LoVo (cell line): ENCODE measurements around the gene IFNK.

Source experiments
- DNase-seq: peaks from one replicate; pipeline ENCODE4 v3.0.0-alpha.2; 2016; ENCODE audit warnings: low spot score

Gene IFNK

DNA sequence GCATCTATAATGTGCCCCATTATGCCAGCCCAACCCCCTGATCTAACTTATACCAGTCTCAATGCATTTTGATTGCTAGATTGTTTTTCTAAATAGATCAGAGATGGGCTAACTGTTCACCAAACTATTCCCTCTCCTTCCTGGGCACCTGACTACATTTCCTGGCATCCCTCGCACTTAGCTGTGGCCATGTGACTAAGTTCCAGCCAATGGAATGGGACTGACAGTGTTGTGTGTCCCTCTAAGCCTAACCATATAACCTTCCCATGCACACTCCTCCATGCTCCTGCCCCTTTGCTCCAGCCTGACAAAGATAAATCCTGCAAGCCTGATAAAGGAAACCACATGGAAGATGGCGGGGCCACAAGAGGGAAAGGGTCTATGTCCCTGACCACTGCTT is 12.3 kb upstream of the IFNK start:
- DNase-seq, result no peak

DNA sequence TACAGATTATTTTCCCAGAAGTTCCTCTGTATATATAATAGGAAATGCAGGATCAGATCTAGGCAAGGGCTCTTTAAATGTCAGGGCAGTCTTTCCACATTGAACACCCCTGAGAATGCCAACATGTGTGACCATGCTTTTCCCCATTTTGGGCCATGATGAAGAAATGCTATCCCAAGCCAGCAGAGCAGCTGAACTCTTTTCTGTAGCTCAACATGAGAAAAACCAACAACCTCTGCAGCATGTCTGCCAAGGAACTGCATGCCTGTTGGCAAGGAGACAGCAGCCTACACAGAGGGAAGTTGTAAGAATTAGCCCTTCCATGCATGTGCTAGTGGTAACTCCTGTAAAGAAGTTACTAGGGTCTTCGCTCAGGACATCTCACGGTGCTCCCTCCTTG is 9.5 kb upstream of the IFNK start:
- DNase-seq, result no peak

DNA sequence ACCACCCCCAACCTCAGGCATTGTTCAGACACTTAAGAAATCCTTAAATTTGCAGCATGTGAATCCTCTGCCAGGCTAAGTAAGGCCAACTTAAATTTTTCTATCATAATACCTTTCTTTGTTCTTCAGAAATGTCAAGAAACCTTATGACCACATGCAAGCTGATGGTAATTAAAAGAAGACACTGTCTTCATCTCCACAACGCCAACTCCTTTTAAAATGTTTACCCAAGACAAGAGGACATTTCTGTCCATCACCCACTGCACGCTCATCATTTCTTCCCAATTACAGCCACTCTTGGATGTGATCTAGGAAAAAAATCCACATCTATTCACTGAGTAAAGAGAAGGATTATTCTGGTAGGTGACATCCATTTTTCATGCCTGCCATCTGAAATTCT is 6.1 kb upstream of the IFNK start:
- no peak for DNase-seq

DNA sequence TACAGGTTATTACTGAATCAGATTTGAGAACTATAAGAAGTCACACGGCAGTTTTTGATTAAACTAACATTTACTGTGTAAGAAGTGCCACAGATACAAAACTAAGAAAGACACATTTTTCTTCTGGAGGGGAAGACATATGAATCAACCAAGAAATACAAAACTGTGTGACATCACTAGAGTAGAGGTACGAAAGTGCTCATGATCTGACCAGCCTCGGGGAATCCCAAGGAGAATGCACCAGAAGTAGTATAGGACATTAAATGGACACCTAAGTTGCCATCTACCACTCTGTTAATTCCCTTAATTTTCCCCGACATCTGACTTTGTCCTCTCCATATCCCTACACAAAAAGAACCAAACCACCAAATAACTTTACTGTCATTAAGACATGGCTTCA is 5.3 kb upstream of the IFNK start:
- DNase-seq, result no peak

DNA sequence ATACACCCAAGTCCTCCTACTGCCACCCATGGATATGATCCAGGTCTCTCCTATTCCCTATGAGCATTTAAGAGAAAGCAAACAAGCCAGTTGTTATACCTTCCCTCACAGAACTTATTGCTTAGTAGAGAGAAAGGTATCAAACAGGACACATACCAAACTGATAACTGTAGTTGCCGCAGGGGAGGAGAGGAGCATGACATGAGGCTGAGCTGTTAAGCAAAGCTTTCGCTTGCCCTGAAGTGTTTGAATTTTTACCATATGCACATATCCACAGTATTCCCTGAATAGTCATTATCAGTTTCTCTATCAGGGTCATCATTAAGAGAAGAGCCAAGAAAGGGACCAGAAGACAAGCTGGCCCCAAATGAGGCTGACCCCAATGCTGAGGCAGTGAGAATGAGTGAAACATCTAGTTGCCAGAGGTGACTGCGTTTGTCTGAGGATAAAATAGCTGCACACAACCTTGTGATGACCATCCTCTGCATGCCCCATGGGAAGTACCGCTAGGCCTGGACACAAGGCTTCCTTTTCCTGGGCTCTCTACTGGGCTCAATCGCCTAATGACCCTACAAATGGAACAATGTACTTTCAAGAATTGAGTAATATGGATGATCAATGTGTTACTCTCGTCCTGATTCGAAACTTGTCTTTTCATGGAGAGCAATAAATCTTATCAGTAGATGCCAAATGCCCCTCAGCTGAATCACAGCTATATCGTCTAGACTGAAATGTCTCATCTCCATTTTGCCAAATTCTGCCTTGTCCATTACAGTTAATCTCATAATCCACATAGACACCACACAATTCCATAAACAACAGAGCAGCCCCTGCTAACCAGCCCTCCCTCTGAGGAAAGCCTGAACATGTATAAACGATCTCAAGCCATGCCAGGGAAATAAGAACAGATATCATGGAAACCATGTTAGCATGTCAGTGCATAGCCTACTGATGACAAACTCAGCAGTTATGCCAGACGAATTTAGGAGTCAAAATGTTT is 4.3 kb upstream of the IFNK start:
- no peak for DNase-seq

DNA sequence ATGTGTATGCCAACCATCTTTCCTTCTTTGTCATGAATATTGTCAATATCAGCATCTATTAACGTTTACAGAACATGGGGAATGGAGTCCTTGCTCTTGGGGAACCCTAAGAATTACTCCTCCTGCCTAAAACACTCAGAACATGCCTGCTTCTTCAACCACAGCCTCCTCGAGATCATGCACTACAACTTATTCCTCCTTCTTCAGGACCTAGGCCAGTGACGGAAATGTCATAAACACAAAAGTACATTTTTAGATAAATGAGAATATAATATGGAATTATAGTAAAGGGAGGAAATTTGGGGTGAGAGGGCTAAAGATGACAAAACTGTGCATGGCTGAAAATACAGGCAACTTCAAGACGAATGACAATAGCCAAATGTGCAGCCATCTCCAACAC is 3.1 kb upstream of the IFNK start:
- DNase-seq, result no peak

DNA sequence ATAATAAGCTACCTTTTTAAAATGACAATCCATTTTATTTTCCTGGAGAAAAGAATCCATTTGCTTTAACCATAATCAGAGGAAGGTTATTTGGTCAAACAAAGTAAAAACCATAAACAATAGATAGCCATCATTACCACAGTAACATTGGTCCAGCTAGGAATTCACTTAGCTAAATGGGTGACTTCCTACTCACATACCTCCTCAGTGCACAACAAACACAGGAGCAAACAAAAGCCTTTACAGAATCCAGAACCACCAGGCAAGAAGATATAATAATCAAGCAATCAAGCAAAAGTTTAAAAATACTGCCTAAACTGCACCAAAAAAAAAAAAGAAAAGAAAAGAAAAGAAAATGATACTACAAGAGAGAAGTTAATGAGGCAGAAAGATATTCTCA is 949 bp upstream of the IFNK start:
- no peak for DNase-seq

DNA sequence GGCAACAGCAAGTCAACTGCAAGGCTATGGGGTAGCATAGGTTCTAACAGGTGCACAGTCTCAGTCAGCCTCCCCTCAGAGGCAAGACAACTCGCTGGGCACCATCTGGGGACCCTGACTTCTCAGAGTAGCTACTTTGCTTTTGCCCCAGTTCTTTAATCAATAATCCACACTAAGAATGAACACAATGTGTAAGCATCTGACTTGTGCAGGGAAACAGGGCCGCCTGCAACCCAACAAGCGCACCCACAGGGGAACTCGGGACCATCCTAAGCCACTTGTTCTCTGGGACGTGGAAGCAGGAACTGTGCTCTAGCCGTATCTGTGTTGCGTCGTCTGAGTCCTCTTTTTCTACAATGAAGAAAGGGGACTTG is 3.6 kb downstream of the IFNK start:
- DNase-seq, result no peak

DNA sequence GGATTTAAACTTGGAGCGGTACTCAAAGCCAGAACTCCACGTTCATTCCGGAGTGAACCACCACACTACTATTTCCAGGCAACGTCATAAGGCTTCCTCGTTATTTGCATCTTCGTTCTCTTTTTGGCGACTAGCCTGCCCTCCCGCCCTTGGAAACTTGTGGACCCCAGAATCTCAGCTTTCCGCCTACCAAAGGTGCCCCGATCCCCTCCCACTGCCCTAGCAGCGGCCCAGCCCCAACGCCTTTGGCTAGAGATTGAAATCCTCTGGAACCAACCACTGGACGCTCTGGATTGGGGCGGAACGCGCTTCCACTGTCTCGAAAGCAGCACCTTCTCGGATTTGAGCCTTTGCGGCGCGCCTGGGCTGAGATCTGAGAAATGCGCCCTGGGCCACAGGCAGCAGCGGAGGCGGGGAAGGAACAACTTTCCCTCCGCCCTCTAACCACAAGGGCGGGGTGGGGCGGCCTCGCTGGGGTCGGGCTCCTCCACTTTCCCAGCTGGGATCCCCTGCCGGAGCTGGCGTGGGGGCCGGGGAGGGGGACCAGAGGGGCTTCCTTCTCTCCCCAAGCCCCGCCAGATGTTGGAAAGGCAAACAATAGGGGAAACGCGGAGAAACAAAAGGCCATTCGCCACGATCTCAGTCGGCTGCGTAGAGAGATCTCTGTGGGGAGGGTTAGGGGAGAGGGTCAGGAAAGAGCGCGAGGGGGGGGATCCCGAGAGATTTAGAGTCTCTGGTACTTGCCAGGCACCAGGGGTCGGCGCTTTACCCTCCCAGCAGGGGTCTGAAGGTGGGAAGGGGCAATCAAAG is 4.2 kb downstream of the IFNK start:
- peak; percentile 22 for DNase-seq

DNA sequence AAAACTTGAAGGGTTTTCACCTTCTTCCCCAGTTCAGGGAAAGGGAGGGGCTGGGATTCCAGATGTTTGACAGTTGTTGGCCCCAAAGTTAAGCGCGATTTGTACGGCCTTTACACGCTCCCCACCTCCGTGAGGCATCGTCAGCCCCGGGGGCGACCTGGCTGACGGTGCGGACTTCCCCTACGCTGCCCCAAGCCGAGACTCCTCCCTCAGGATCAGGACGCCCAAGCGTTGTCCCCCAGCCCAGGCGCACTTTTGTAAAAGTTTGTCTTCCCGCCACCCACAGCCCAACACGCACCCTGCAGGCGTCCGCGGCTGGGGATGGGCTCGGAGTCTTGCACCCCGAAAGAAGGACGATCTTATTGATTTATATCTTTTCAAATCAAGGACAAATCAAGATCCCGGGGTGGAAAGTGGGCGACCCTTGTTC is 4.8 kb downstream of the IFNK start:
- peak; percentile 36 for DNase-seq

DNA sequence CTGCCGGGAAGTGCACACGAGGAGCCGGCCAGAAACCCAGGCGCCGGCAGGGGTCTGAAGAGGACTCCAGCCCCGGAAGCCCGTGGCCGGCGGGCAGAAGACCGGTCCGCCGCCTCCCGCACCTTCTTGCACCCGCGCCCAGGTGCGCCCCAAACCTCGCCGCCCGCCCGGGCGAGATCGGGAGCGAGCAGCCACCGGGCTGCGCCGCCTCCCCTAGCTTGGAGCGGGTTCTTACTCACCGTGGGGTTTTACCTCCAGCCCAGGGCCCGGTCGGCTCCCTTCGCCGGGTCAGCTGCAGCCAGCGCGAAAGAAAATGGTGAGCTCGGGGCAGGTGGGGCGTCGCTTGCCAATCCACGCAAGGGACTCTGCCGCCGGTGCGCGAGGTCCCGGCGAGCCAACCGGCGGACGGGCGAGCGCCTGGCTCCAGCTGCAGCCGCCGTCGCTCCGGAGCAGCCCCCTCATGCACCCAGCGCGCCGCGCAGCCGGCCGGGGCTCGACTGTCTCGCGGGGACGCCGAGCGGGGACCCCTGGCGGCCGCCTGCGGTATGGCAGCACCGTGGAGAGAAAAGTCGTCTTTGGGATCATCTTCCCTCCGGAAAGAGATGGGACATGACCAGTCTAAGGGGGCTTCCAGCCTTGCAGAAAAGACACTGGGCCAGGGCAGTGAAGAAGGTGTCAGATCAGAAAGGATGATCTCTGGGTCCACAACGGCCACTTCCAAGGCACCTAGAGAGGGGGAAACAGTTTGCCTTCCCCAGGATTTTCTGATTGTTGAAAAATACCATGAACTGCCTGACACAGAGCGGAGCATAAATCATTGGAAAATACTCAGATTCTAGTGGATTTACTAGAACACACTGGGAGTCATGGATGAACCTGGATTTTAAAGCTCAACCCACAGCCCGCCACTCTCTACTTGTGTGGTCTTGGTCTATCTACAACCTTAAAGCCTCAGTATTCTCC is 5.5 kb downstream of the IFNK start, which contains the start of gene MOB3B:
TSS of gene MOB3B (minus strand) at position 499 of the 963 bp plus-strand sequence. CDS start 74,264 bp downstream, outside the sequence.
- DNase-seq, result peak; percentile 75

DNA sequence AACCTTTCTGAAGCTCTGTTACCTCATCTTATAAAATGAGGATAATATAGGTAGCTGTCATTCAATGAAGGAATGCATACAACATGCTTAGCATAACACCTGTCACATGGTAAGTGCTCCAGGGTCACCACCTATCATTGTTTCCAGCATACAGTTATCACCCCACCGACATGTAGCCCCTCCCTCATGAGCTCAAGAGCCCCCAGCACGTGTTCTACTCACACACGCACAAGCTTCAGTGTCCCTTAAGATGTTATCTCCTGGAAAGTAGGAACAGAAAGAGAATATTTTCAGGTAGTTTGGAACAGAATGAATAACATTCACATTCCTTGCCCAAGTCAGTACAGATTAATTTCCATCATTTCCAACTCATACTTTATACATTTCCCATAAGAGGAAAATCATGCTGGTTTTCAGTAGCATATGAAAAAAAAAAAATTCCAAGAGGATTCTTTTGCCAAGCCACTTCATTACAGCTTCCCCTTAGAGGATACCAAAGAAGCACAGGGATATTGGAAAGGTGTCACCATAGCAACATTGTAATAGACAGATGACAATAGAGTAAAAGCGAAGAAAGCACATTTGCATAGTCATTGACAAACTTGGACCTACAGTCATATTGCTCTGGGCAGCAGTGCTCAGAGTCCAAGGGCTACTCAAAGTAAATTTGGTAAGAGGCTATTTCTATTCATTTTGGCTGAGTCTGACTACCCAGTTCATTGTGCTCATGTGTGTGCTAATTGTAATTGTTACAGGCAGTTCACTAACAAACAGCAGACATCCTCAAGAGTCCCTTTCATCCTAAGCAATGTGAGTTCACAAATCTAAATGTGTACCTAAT is 7.0 kb downstream of the IFNK start:
- DNase-seq, result no peak

DNA sequence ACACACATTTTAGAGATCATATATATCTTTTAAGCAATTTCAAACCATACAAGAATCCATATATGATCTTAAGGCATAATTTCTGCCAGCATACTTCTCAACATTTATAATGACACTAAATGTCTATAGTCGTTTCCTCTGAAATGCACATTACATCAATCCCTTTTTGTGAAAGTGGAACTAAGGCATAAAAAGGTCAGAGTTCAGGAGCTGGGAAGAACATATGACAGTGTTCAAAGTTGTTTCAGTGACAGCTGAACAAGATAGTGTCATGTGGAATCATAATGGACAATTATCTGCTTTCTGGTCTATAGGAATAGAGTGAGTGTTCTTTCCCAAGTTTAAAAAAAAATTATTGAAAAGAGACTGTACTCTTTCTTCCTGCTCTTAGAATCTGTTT is 8.0 kb downstream of the IFNK start:
- no peak for DNase-seq

DNA sequence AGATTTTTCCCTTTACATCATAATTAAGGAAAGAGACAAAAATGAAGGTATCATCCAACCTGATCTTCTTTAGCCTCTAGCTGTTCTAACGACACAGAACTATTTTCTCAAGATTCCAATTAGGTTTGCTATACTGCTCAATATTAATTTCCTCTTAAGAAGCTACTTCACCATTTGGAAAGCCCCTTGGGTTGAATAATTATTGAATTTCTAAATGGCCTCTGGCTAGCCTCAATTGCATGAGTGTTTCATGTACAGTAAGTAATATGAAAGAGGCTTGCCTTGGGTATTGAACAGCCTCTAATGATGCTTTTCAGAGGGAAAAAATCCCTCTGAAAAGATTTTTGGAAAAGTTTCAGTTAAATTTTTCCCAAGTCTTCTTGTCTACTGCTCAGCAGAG is 9.2 kb downstream of the IFNK start:
- DNase-seq, result no peak

DNA sequence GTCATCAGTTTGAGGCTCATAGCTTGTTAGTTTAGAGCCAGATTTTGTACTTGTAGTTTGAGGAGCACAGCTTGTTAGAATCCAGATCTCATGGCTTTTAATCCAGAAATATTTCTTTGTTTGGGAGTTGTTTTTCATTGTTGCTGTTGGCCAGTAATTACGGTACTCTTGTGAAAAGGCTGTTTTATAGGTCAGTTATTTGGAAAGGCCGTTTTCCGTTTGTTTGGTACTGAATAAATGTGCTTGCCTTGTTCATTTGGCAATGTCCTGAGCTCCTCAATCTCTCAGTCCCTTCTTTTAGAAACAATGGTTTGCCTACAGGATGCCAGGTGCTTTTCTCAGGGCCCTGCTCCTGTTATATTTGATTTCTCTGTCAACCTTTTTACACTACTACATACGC is 10.0 kb downstream of the IFNK start:
- no peak for DNase-seq

DNA sequence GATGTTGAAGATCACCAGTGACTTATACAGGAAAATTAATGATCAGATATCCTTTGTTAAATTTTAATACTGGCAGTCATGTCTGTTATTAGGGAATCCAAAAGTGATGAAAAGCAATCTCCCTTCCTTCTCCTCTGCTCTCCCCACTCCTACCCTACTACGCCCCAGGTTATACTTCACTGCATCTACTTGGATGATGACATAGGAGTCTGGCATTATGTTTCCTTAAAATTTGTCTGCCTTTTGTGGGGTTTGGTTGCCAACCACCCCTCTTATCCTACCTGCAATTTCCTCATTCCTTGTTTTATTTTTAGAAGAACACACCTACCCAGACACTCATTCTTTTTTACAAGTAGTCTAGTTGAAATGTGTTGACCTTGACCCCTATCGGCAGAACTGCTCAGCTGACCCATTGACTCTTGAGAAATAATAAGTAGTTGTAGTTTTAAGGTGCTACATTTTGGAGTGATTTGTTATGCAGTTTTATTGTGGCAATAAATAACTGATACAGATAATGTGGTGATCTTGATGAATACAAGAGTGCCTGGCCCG is 10.6 kb downstream of the IFNK start:
- DNase-seq, result no peak

DNA sequence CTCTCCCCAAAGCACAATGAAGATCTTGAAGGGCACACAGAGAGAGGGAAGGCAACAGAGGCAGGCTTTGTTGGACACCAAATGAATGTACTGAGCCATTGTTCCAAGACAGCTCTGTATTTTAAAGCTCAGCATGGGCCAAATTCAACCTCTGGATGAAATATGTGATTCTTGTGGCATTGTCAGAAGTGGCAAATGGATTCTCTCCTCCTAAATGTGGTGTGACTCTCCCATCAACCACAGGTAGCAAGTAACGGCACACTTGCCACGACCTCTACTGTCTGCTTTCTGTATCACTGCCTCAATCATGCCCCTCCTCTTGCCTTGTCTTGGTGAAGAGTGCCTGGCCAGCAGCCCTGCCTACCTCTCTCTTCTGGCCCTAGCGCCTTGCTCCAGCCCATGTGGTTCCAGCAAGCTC is 11.6 kb downstream of the IFNK start:
- DNase-seq, result no peak

DNA sequence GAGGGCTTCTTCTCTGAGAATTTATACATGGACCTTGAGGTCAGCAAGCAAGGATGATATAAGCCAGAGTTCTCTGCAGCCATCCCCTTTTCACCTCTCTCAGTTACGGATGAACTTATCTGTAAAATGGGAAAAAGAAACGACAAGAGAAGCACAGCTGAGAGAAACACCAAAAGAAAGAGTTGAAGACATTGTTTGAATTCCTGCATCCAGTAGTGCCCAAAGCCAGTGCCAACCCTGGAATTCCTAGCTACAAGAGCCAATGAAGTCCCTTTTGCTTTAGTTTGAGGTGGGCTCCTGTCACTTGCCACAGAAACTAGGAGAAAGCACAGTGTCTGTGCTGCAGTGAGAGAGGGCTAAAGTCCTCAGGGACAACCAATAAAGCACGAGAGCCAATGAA is 12.1 kb downstream of the IFNK start:
- DNase-seq, result no peak

DNA sequence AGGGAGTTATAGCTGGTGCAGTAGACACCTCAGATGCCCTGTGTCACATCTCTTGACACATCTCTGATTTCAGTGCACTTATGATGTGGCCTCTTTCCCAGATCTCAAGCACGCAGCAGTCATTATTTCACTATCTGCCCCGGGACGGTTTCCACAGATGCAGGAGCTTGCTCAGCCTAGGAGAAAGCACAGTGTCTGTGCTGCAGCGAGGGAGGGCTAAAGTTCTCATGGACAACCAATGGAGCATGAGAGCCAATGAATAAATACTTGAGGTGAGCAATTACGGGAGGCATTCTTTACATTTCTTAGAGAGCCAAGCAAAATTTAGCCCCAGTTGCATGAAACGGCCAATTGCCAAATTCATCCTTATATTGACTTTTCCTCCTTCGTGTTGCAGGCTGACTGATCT is 12.9 kb downstream of the IFNK start:
- no peak for DNase-seq

DNA sequence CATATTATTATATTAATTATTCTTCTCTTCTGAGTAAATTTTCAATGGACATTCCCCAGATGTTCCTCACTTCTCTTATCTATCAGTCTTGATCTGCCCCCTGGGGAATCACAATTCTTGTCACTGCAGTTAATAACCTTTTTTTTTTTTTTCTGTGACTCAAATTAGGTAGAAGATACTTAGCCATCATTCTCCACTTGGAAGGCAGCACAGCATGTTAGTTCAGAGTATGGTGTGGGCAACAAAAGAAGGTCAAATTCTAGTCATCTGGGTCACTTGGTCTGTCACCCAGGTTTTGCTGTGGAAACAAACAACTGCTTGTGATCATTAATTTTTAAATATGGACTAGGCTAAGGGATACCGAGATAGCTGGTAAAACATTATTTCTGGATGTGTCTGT is 13.7 kb downstream of the IFNK start:
- DNase-seq, result no peak

DNA sequence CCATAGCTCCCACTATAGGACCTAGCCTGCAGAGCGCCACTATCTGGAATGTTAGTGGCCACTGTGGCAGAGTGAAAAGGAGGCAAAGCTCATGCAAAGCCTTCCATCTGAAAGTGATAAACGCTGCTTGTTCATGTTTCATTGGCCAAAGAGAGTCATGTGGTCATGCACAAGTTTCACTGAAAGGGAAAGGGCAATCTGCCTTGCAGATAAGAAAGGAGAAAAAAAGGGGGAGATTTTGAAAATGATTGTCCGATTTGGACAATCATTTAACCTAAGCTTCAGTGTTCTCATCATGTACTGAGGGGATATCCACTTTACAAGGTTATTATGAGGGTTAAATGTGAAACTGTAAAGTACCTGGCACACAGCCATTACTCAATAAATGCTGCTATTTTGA is 14.6 kb downstream of the IFNK start:
- DNase-seq, result no peak
